Nephron progenitor cell (in vitro differentiated cells): ENCODE data around the gene DES.

Experiments used
- DNase-seq: peaks from one replicate; pipeline ENCODE4 v3.0.0; 2021
- H3K27ac Mint-ChIP-seq: 2 replicates; pipeline ENCODE4 v1.8.0; 2021; ENCODE audit warnings: mild to moderate bottlenecking, moderate library complexity, mixed read lengths
- H3K27me3 Mint-ChIP-seq: 2 replicates; pipeline ENCODE4 v1.8.0; 2021; ENCODE audit warnings: mild to moderate bottlenecking, low read depth, mixed read lengths; ENCODE audit not compliant: poor library complexity
- H3K36me3 Mint-ChIP-seq: 2 replicates; pipeline ENCODE4 v1.8.0; 2021; ENCODE audit warnings: low read depth, mixed read lengths
- H3K4me1 Mint-ChIP-seq: 2 replicates; pipeline ENCODE4 v1.8.0; 2021; ENCODE audit warnings: mixed read lengths
- H3K4me3 Mint-ChIP-seq: 2 replicates; pipeline ENCODE4 v1.8.0; 2021; ENCODE audit warnings: mild to moderate bottlenecking, moderate library complexity, mixed read lengths
- H3K9me3 Mint-ChIP-seq: 2 replicates; pipeline ENCODE4 v1.8.0; 2021; ENCODE audit warnings: mild to moderate bottlenecking, moderate library complexity, mixed read lengths
- CTCF ChIP-seq: fragments of 200-600 bp; sonication (generic); IDR thresholded peaks from 2 replicates; pipeline ENCODE4 v1.5.0; 2021; ENCODE audit warnings: antibody characterized with exemption

Gene DES

GRCh38 chr2:219419012-219419324 is 791 bp downstream of the DES start:
- peak overlapping the region; percentile 60 for H3K4me3 Mint-ChIP-seq
- no peak for TF ChIP-seq CTCF
- no peak for DNase-seq
- peaks cover 27% of the 10 kb centered on the region for H3K27me3 Mint-ChIP-seq
- peaks cover 23% of the 10 kb centered on the region for H3K4me1 Mint-ChIP-seq
- no peaks in the 10 kb centered on the region for H3K9me3 Mint-ChIP-seq
- no peaks in the 10 kb centered on the region for H3K36me3 Mint-ChIP-seq
- no peak overlapping the region for H3K27ac Mint-ChIP-seq

GRCh38 chr2:219419331-219420197 is 1.4 kb downstream of the DES start:
- H3K4me1 Mint-ChIP-seq, result peaks cover 29% of the 10 kb centered on the region
- peaks cover 27% of the 10 kb centered on the region for H3K27me3 Mint-ChIP-seq
- no peak for DNase-seq
- H3K27ac Mint-ChIP-seq, result no peak overlapping the region
- TF ChIP-seq CTCF, result no peak
- H3K4me3 Mint-ChIP-seq, result peak overlapping the region; percentile 60
- no peaks in the 10 kb centered on the region for H3K9me3 Mint-ChIP-seq
- no peaks in the 10 kb centered on the region for H3K36me3 Mint-ChIP-seq

- TF ChIP-seq CTCF, result no peak
- no peaks in the 10 kb centered on the region for H3K9me3 Mint-ChIP-seq
- H3K27me3 Mint-ChIP-seq, result peaks cover 30% of the 10 kb centered on the region
- H3K4me3 Mint-ChIP-seq, result no peak overlapping the region
- H3K36me3 Mint-ChIP-seq, result no peaks in the 10 kb centered on the region
- H3K27ac Mint-ChIP-seq, result no peak overlapping the region
- no peak for DNase-seq
- H3K4me1 Mint-ChIP-seq, result peaks cover 35% of the 10 kb centered on the region
Measured at GRCh38 chr2:219420687-219421086, 2.5 kb downstream of the DES start.

GRCh38 chr2:219421323-219421722 is 3.1 kb downstream of the DES start:
- H3K4me1 Mint-ChIP-seq, result peaks cover 35% of the 10 kb centered on the region
- no peak for TF ChIP-seq CTCF
- H3K27me3 Mint-ChIP-seq, result peaks cover 28% of the 10 kb centered on the region
- DNase-seq, result no peak
- no peak overlapping the region for H3K27ac Mint-ChIP-seq
- H3K9me3 Mint-ChIP-seq, result no peaks in the 10 kb centered on the region
- H3K36me3 Mint-ChIP-seq, result no peaks in the 10 kb centered on the region
- no peak overlapping the region for H3K4me3 Mint-ChIP-seq

GRCh38 chr2:219422952-219423534 is 4.9 kb downstream of the DES start:
- H3K27ac Mint-ChIP-seq, result no peak overlapping the region
- TF ChIP-seq CTCF, result no peak
- H3K9me3 Mint-ChIP-seq, result no peaks in the 10 kb centered on the region
- H3K4me1 Mint-ChIP-seq, result peaks cover 39% of the 10 kb centered on the region
- no peak for DNase-seq
- H3K36me3 Mint-ChIP-seq, result no peaks in the 10 kb centered on the region
- no peak overlapping the region for H3K4me3 Mint-ChIP-seq
- peaks cover 24% of the 10 kb centered on the region for H3K27me3 Mint-ChIP-seq
